ENCODE results near the gene RBP4.

Gene RBP4

GRCh38 chr10:93590638-93591037 lies 10.4 kb downstream of the RBP4 start:
- no peak for FAIRE-seq
- TF ChIP-seq POLR2AphosphoS5 (IDR thresholded peaks at IDR 0.05; ENCODE audit: low read depth, low read length) (no peak), TAF1 (IDR thresholded peaks at IDR 0.05; ENCODE audit: low read depth, low read length) (no peak)
- DNase-seq (ENCODE audit: insufficient read length, low spot score) = no peak

GRCh38 chr10:93589648-93590562 lies 11.1 kb downstream of the RBP4 start:
- FAIRE-seq = no peak
- no peak for DNase-seq (ENCODE audit: insufficient read length, low spot score)
- TF ChIP-seq POLR2AphosphoS5 (IDR thresholded peaks at IDR 0.05; ENCODE audit: low read depth, low read length) = no peak
- no peak for TF ChIP-seq PAX5 (IDR thresholded peaks at IDR 0.05; ENCODE audit: insufficient read depth, low read length, severe bottlenecking)
- TF ChIP-seq POU2F2 (IDR thresholded peaks at IDR 0.05; ENCODE audit: low read depth, low read length) = no peak
- TF ChIP-seq POLR2A (IDR thresholded peaks at IDR 0.05; ENCODE audit: low read depth, low read length) = no peak
- no peak for TF ChIP-seq TAF1 (IDR thresholded peaks at IDR 0.05; ENCODE audit: low read depth, low read length)
- TF ChIP-seq SPI1 (IDR thresholded peaks at IDR 0.05; ENCODE audit: low read depth, low read length) = no peak

- DNase-seq (ENCODE audit: insufficient read length, low spot score) = no peak
- no peak for FAIRE-seq
- TF ChIP-seq TAF1 (IDR thresholded peaks at IDR 0.05; ENCODE audit: low read depth, low read length) (no peak), POU2F2 (IDR thresholded peaks at IDR 0.05; ENCODE audit: low read depth, low read length) (no peak), PAX5 (IDR thresholded peaks at IDR 0.05; ENCODE audit: insufficient read depth, low read length, severe bottlenecking) (no peak), POLR2AphosphoS5 (IDR thresholded peaks at IDR 0.05; ENCODE audit: low read depth, low read length) (no peak), POLR2A (IDR thresholded peaks at IDR 0.05; ENCODE audit: low read depth, low read length) (no peak), SPI1 (IDR thresholded peaks at IDR 0.05; ENCODE audit: low read depth, low read length) (no peak)
Measured at GRCh38 chr10:93584445-93584844, 16.6 kb downstream of the RBP4 start.

GRCh38 chr10:93580828-93581227 lies 20.2 kb downstream of the RBP4 start:
- DNase-seq (ENCODE audit: insufficient read length, low spot score) = no peak
- no peak for FAIRE-seq
- TF ChIP-seq TAF1 (IDR thresholded peaks at IDR 0.05; ENCODE audit: low read depth, low read length) (no peak), SPI1 (IDR thresholded peaks at IDR 0.05; ENCODE audit: low read depth, low read length) (no peak), PAX5 (IDR thresholded peaks at IDR 0.05; ENCODE audit: insufficient read depth, low read length, severe bottlenecking) (no peak), POLR2AphosphoS5 (IDR thresholded peaks at IDR 0.05; ENCODE audit: low read depth, low read length) (no peak), POLR2A (IDR thresholded peaks at IDR 0.05; ENCODE audit: low read depth, low read length) (no peak), POU2F2 (IDR thresholded peaks at IDR 0.05; ENCODE audit: low read depth, low read length) (no peak)

- no peak for DNase-seq (ENCODE audit: insufficient read length, low spot score)
- TF ChIP-seq POLR2AphosphoS5 (IDR thresholded peaks at IDR 0.05; ENCODE audit: low read depth, low read length) = no peak
- TF ChIP-seq TAF1 (IDR thresholded peaks at IDR 0.05; ENCODE audit: low read depth, low read length) = no peak
- no peak for TF ChIP-seq SPI1 (IDR thresholded peaks at IDR 0.05; ENCODE audit: low read depth, low read length)
- no peak for TF ChIP-seq PAX5 (IDR thresholded peaks at IDR 0.05; ENCODE audit: insufficient read depth, low read length, severe bottlenecking)
- TF ChIP-seq POU2F2 (IDR thresholded peaks at IDR 0.05; ENCODE audit: low read depth, low read length) = no peak
- TF ChIP-seq POLR2A (IDR thresholded peaks at IDR 0.05; ENCODE audit: low read depth, low read length) = no peak
- no peak for FAIRE-seq
Measured at GRCh38 chr10:93579985-93580711, 20.9 kb downstream of the RBP4 start.

- no peak for TF ChIP-seq TAF1 (IDR thresholded peaks at IDR 0.05; ENCODE audit: low read depth, low read length)
- TF ChIP-seq POLR2A (IDR thresholded peaks at IDR 0.05; ENCODE audit: low read depth, low read length) = no peak
- TF ChIP-seq POLR2AphosphoS5 (IDR thresholded peaks at IDR 0.05; ENCODE audit: low read depth, low read length) = no peak
- TF ChIP-seq SPI1 (IDR thresholded peaks at IDR 0.05; ENCODE audit: low read depth, low read length) = no peak
- TF ChIP-seq POU2F2 (IDR thresholded peaks at IDR 0.05; ENCODE audit: low read depth, low read length) = no peak
- no peak for TF ChIP-seq PAX5 (IDR thresholded peaks at IDR 0.05; ENCODE audit: insufficient read depth, low read length, severe bottlenecking)
- no peak for DNase-seq (ENCODE audit: insufficient read length, low spot score)
- no peak for FAIRE-seq
Measured at GRCh38 chr10:93579089-93579488, 21.9 kb downstream of the RBP4 start.

- no peak for DNase-seq (ENCODE audit: insufficient read length, low spot score)
- no peak for FAIRE-seq
- TF ChIP-seq POLR2A (IDR thresholded peaks at IDR 0.05; ENCODE audit: low read depth, low read length) = no peak
- no peak for TF ChIP-seq PAX5 (IDR thresholded peaks at IDR 0.05; ENCODE audit: insufficient read depth, low read length, severe bottlenecking)
- no peak for TF ChIP-seq TAF1 (IDR thresholded peaks at IDR 0.05; ENCODE audit: low read depth, low read length)
- no peak for TF ChIP-seq POU2F2 (IDR thresholded peaks at IDR 0.05; ENCODE audit: low read depth, low read length)
- TF ChIP-seq SPI1 (IDR thresholded peaks at IDR 0.05; ENCODE audit: low read depth, low read length) = no peak
- TF ChIP-seq POLR2AphosphoS5 (IDR thresholded peaks at IDR 0.05; ENCODE audit: low read depth, low read length) = no peak
Measured at GRCh38 chr10:93577565-93577964, 23.5 kb downstream of the RBP4 start.

- DNase-seq (ENCODE audit: insufficient read length, low spot score) (no peak), FAIRE-seq (no peak)
Measured at GRCh38 chr10:93576888-93577287, 24.1 kb downstream of the RBP4 start.

GRCh38 chr10:93573924-93574323 lies 27.1 kb downstream of the RBP4 start:
- no peak for TF ChIP-seq PAX5 (IDR thresholded peaks at IDR 0.05; ENCODE audit: insufficient read depth, low read length, severe bottlenecking)
- FAIRE-seq = no peak

More at GRCh38 chr10:93576888-93577287, 24.1 kb downstream of the RBP4 start:
- TF ChIP-seq POLR2AphosphoS5 (IDR thresholded peaks at IDR 0.05; ENCODE audit: low read depth, low read length) = no peak
- no peak for TF ChIP-seq POU2F2 (IDR thresholded peaks at IDR 0.05; ENCODE audit: low read depth, low read length)
- TF ChIP-seq SPI1 (IDR thresholded peaks at IDR 0.05; ENCODE audit: low read depth, low read length) = no peak
- TF ChIP-seq PAX5 (IDR thresholded peaks at IDR 0.05; ENCODE audit: insufficient read depth, low read length, severe bottlenecking) = no peak
- no peak for TF ChIP-seq TAF1 (IDR thresholded peaks at IDR 0.05; ENCODE audit: low read depth, low read length)
- TF ChIP-seq POLR2A (IDR thresholded peaks at IDR 0.05; ENCODE audit: low read depth, low read length) = no peak

More at GRCh38 chr10:93573924-93574323, 27.1 kb downstream of the RBP4 start:
- no peak for DNase-seq (ENCODE audit: insufficient read length, low spot score)
